Measurements from ENCODE around the gene ZBTB24.

The ZBTB24 gene

DNA sequence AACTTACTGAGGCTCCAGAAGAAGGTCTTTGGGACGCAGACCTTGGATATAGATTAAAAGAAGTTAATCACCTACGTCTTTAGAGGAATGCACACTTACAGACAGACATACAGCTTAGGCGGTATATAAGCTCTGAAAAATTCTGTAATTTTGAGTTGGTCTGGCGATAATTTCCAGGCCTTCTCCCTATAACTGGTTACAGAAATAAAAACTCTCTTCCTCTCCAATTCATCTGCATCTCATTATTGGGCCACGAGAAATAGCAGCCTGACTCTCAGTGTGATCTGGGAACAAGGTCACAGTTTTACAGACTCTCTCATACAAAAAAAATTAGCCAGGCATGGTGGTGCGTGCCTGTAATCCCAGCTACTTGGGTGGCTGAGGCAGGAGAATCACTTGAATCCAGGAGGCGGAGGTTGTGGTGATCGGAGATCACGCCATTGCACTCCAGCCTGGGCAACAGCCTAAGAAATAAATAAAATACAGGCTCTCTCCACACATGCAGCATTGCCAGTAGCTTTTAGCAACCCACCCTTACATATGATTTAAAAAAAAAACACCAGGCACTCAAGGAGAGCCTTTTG, 4.7 kb downstream of the ZBTB24 start:
- H3K9me3 ChIP-seq (ENCODE audit: control insufficient read depth, low read depth, low read length): no peaks in the 10 kb centered on the region
- no peak overlapping the region for H3K27ac ChIP-seq (ENCODE audit: low read length)
- H3K4me1 ChIP-seq (ENCODE audit: control insufficient read depth, low read depth, low read length): peaks cover 21% of the 10 kb centered on the region
- H3K9ac ChIP-seq (ENCODE audit: low read length): no peak overlapping the region
- H3K36me3 ChIP-seq (ENCODE audit: control insufficient read depth, low read depth, low read length): peaks cover 55% of the 10 kb centered on the region
- no peaks in the 10 kb centered on the region for H3K27me3 ChIP-seq (ENCODE audit: control insufficient read depth, insufficient read depth, low read length)
- H3K4me3 ChIP-seq (ENCODE audit: low read length): peak overlapping the region; percentile 48

DNA sequence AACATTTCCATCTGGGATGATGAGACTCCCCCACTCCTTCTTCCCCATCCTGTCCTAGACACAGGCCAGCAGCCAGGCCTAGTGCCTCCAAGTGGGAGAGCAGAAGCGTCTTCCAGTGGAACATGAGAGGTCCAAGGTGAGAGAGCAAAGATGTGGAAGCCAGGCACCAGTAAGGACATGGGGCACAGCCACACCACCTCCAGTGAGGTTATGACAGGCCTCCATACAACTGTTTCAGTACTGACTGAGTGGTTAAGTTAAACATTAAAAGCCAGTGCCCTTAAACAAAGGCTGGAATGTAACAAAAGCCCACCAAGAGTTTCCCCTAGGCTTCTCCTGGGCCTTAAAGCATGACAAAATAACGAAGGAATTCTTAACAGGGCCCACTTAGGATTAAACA, 5.3 kb downstream of the ZBTB24 start:
- Histone ChIP-seq H3K27me3 (ENCODE audit: control insufficient read depth, insufficient read depth, low read length) (no peaks in the 10 kb centered on the region), H3K4me1 (ENCODE audit: control insufficient read depth, low read depth, low read length) (peaks cover 21% of the 10 kb centered on the region), H3K36me3 (ENCODE audit: control insufficient read depth, low read depth, low read length) (peaks cover 61% of the 10 kb centered on the region), H3K9ac (ENCODE audit: low read length) (no peak overlapping the region), H3K4me3 (ENCODE audit: low read length) (peak overlapping the region; percentile 16), H3K9me3 (ENCODE audit: control insufficient read depth, low read depth, low read length) (no peaks in the 10 kb centered on the region), H3K27ac (ENCODE audit: low read length) (no peak overlapping the region)

DNA sequence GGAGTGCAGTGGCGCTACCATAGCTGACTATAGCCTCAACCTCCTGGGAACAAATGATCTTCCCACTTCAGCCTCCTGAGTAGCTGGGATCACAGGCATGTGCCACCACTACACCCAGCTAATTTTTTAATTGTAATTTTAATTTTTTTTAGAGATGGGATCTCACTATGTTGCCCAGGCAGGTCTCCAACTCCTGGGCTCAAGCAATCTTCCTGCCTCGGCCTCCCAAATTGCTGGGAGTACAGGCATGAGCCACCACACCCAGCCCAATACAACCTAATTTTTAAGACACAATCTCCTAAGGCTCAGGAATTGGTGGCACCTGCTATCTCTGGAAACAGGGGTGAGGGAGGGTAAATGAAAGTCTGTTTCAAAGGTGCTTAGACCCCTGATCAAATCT, 5.8 kb downstream of the ZBTB24 start:
- H3K36me3 ChIP-seq (ENCODE audit: control insufficient read depth, low read depth, low read length): peaks cover 66% of the 10 kb centered on the region

GRCh38 chr6:109475625-109476024, 7.4 kb downstream of the ZBTB24 start:
- Histone ChIP-seq H3K4me3 (ENCODE audit: low read length) (no peak overlapping the region), H3K27me3 (ENCODE audit: control insufficient read depth, insufficient read depth, low read length) (no peaks in the 10 kb centered on the region), H3K9ac (ENCODE audit: low read length) (no peak overlapping the region), H3K36me3 (ENCODE audit: control insufficient read depth, low read depth, low read length) (peaks cover 70% of the 10 kb centered on the region), H3K4me1 (ENCODE audit: control insufficient read depth, low read depth, low read length) (peaks cover 12% of the 10 kb centered on the region), H3K9me3 (ENCODE audit: control insufficient read depth, low read depth, low read length) (no peaks in the 10 kb centered on the region), H3K27ac (ENCODE audit: low read length) (no peak overlapping the region)

More for the DNA sequence above, 5.8 kb downstream of the ZBTB24 start:
- Histone ChIP-seq H3K9ac (ENCODE audit: low read length) (no peak overlapping the region), H3K27me3 (ENCODE audit: control insufficient read depth, insufficient read depth, low read length) (no peaks in the 10 kb centered on the region), H3K4me3 (ENCODE audit: low read length) (peak overlapping the region; percentile 16), H3K4me1 (ENCODE audit: control insufficient read depth, low read depth, low read length) (peaks cover 21% of the 10 kb centered on the region), H3K27ac (ENCODE audit: low read length) (no peak overlapping the region), H3K9me3 (ENCODE audit: control insufficient read depth, low read depth, low read length) (no peaks in the 10 kb centered on the region)

- Histone ChIP-seq H3K4me1 (ENCODE audit: control insufficient read depth, low read depth, low read length) (peaks cover 9% of the 10 kb centered on the region), H3K9me3 (ENCODE audit: control insufficient read depth, low read depth, low read length) (no peaks in the 10 kb centered on the region), H3K27ac (ENCODE audit: low read length) (no peak overlapping the region), H3K9ac (ENCODE audit: low read length) (no peak overlapping the region), H3K27me3 (ENCODE audit: control insufficient read depth, insufficient read depth, low read length) (no peaks in the 10 kb centered on the region), H3K36me3 (ENCODE audit: control insufficient read depth, low read depth, low read length) (peaks cover 71% of the 10 kb centered on the region), H3K4me3 (ENCODE audit: low read length) (no peak overlapping the region)
Observed at GRCh38 chr6:109474995-109475394, 8.0 kb downstream of the ZBTB24 start.

DNA sequence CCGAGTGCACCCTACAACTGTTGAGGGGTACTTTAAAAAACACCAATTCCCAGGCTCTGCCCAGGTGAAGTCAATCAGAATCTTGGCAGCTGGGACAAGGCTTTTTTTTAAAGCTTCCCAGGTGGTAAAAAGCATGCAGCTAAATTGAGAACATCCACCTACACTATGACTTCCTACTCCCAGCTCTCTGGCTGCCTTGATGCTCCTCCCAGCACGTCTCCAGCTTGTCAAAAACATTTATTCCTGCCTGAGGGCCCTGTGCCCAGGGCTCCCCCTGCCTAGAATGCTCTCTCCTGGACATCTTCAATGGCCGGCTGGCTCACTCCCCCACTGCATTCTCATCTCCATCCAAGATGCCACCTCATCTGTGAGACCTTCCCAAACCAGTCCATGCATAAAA, 9.9 kb downstream of the ZBTB24 start:
- Histone ChIP-seq H3K4me3 (ENCODE audit: low read length) (no peak overlapping the region), H3K27ac (ENCODE audit: low read length) (no peak overlapping the region), H3K36me3 (ENCODE audit: control insufficient read depth, low read depth, low read length) (peaks cover 84% of the 10 kb centered on the region), H3K27me3 (ENCODE audit: control insufficient read depth, insufficient read depth, low read length) (no peaks in the 10 kb centered on the region), H3K9ac (ENCODE audit: low read length) (no peak overlapping the region), H3K4me1 (ENCODE audit: control insufficient read depth, low read depth, low read length) (no peaks in the 10 kb centered on the region), H3K9me3 (ENCODE audit: control insufficient read depth, low read depth, low read length) (no peaks in the 10 kb centered on the region)

GRCh38 chr6:109472132-109472995, 10.7 kb downstream of the ZBTB24 start:
- Histone ChIP-seq H3K9me3 (ENCODE audit: control insufficient read depth, low read depth, low read length) (no peaks in the 10 kb centered on the region), H3K4me3 (ENCODE audit: low read length) (no peak overlapping the region), H3K4me1 (ENCODE audit: control insufficient read depth, low read depth, low read length) (no peaks in the 10 kb centered on the region), H3K27ac (ENCODE audit: low read length) (no peak overlapping the region), H3K27me3 (ENCODE audit: control insufficient read depth, insufficient read depth, low read length) (no peaks in the 10 kb centered on the region), H3K36me3 (ENCODE audit: control insufficient read depth, low read depth, low read length) (peaks cover 88% of the 10 kb centered on the region), H3K9ac (ENCODE audit: low read length) (no peak overlapping the region)

GRCh38 chr6:109471105-109471810, 11.8 kb downstream of the ZBTB24 start:
- no peak overlapping the region for H3K27ac ChIP-seq (ENCODE audit: low read length)
- H3K4me3 ChIP-seq (ENCODE audit: low read length): no peak overlapping the region
- no peaks in the 10 kb centered on the region for H3K4me1 ChIP-seq (ENCODE audit: control insufficient read depth, low read depth, low read length)
- no peaks in the 10 kb centered on the region for H3K27me3 ChIP-seq (ENCODE audit: control insufficient read depth, insufficient read depth, low read length)
- peaks cover 94% of the 10 kb centered on the region for H3K36me3 ChIP-seq (ENCODE audit: control insufficient read depth, low read depth, low read length)
- no peaks in the 10 kb centered on the region for H3K9me3 ChIP-seq (ENCODE audit: control insufficient read depth, low read depth, low read length)
- H3K9ac ChIP-seq (ENCODE audit: low read length): no peak overlapping the region

DNA sequence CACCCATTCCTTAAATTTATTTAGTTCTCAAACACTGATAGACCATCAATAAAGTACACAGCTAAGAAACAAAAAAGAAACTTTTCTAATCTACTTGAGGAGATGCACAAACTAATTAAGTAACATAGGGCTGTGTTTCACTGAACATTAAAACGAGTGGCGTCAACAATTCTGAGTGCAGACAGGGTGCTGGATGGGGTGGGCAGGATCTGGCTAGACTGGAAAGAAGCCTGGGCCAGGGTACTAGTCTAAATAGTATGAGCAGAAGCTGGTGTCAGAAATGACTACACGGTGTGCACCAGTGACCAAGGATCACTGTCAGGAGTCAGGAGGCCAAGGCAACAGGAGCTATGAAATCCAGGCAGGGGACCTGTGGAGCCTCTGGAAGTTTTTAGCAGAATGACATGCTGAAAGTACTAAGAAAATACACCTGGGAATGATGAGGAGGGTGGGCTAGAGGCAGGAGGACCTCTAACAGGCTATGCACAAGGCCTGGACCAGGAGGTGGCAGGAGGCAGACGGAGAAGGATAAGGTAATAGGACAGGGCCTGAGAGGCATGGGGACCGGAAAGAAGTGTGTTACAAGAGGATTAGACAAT, 13.3 kb downstream of the ZBTB24 start:
- Histone ChIP-seq H3K4me1 (ENCODE audit: control insufficient read depth, low read depth, low read length) (no peaks in the 10 kb centered on the region), H3K9me3 (ENCODE audit: control insufficient read depth, low read depth, low read length) (no peaks in the 10 kb centered on the region), H3K27me3 (ENCODE audit: control insufficient read depth, insufficient read depth, low read length) (no peaks in the 10 kb centered on the region), H3K27ac (ENCODE audit: low read length) (no peak overlapping the region), H3K36me3 (ENCODE audit: control insufficient read depth, low read depth, low read length) (peaks cover 94% of the 10 kb centered on the region), H3K4me3 (ENCODE audit: low read length) (no peak overlapping the region), H3K9ac (ENCODE audit: low read length) (no peak overlapping the region)

DNA sequence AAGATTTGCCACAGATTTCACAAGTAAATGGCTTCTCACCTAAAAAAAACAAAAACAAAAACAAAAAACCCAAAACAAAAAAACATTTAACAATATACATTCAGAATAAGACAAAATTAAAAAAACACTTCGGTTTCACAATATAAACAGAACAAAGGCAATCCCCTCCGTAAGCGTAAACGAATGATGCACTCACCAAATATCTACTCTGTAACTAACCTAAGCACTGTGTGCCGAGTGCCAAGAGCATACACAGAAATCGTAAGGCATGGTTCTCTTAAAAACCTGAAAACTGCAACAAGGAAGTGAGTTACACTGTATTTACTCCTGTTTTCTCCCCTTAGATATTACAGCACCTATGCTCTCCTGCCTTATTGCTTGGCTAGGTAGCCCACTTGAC, 15.3 kb downstream of the ZBTB24 start:
- Histone ChIP-seq H3K9me3 (ENCODE audit: control insufficient read depth, low read depth, low read length) (no peaks in the 10 kb centered on the region), H3K4me3 (ENCODE audit: low read length) (no peak overlapping the region), H3K4me1 (ENCODE audit: control insufficient read depth, low read depth, low read length) (no peaks in the 10 kb centered on the region), H3K27ac (ENCODE audit: low read length) (no peak overlapping the region), H3K9ac (ENCODE audit: low read length) (no peak overlapping the region), H3K36me3 (ENCODE audit: control insufficient read depth, low read depth, low read length) (peaks cover 88% of the 10 kb centered on the region), H3K27me3 (ENCODE audit: control insufficient read depth, insufficient read depth, low read length) (no peaks in the 10 kb centered on the region)

GRCh38 chr6:109466212-109466923, 16.7 kb downstream of the ZBTB24 start:
- H3K4me1 ChIP-seq (ENCODE audit: control insufficient read depth, low read depth, low read length): no peaks in the 10 kb centered on the region
- H3K27ac ChIP-seq (ENCODE audit: low read length): no peak overlapping the region
- no peaks in the 10 kb centered on the region for H3K27me3 ChIP-seq (ENCODE audit: control insufficient read depth, insufficient read depth, low read length)
- no peak overlapping the region for H3K4me3 ChIP-seq (ENCODE audit: low read length)
- H3K9ac ChIP-seq (ENCODE audit: low read length): no peak overlapping the region
- H3K9me3 ChIP-seq (ENCODE audit: control insufficient read depth, low read depth, low read length): no peaks in the 10 kb centered on the region
- H3K36me3 ChIP-seq (ENCODE audit: control insufficient read depth, low read depth, low read length): peaks cover 85% of the 10 kb centered on the region
